Measurements from ENCODE around the gene PRLR. TPM values are rescaled to one million over a fixed set of nuclear protein-coding genes. Genes with fewer than 3 reads are reported as not detected.

PRLR gene
- total and polyA plus RNA-seq, 2 of the 13 experiments (the other 11 are each of a cell fraction or from before 2014, with no cell fraction given) = 12.2 to 13.3 TPM

GRCh38 chr5:35230038-35230611, at the start of gene PRLR (continued):
- TF ChIP-seq SAFB2 (CRISPR knock-in tag; IDR thresholded peaks at IDR 0.05; ENCODE audit: borderline replicate concordance, low read depth) (no peak), SMYD3 (CRISPR knock-in tag; IDR thresholded peaks at IDR 0.05) (no peak), SIX1 (CRISPR knock-in tag; IDR thresholded peaks at IDR 0.05; ENCODE audit: borderline replicate concordance) (no peak), GZF1 (CRISPR knock-in tag; IDR thresholded peaks at IDR 0.05) (no peak), ZNF143 (CRISPR knock-in tag; IDR thresholded peaks at IDR 0.05) (no peak), ZNF704 (CRISPR knock-in tag; IDR thresholded peaks at IDR 0.05; ENCODE audit: borderline replicate concordance) (no peak), ZNF34 (CRISPR knock-in tag; IDR thresholded peaks at IDR 0.05; ENCODE audit: borderline replicate concordance) (no peak), ZNF570 (CRISPR knock-in tag; IDR thresholded peaks at IDR 0.05; ENCODE audit: borderline replicate concordance) (no peak), EP300 (IDR thresholded peaks at IDR 0.05; ENCODE audit: low read depth in 2 of 2, low read length in 2 of 2) (peak in 1 of 2 experiments; percentile 38; a peak in 1 of 4 replicates), EP300 (CRISPR knock-in tag; IDR thresholded peaks at IDR 0.05; ENCODE audit: borderline replicate concordance) (0 out of 2 replicates have a peak, but pooled peaks have one; percentile 28), IKZF1 (IDR thresholded peaks at IDR 0.05) (no peak), NKX3-1 (CRISPR knock-in tag; IDR thresholded peaks at IDR 0.05) (no peak), TFE3 (CRISPR knock-in tag; IDR thresholded peaks at IDR 0.05) (no peak)
- TF ChIP-seq, protein P1, sequence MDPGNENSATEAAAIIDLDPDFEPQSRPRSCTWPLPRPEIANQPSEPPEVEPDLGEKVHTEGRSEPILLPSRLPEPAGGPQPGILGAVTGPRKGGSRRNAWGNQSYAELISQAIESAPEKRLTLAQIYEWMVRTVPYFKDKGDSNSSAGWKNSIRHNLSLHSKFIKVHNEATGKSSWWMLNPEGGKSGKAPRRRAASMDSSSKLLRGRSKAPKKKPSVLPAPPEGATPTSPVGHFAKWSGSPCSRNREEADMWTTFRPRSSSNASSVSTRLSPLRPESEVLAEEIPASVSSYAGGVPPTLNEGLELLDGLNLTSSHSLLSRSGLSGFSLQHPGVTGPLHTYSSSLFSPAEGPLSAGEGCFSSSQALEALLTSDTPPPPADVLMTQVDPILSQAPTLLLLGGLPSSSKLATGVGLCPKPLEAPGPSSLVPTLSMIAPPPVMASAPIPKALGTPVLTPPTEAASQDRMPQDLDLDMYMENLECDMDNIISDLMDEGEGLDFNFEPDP (CRISPR knock-in tag; conservative IDR thresholded peaks at IDR 0.05) = 0 out of 2 replicates have a peak, but pooled peaks have one; percentile 15
- TF ChIP-seq, protein P2, sequence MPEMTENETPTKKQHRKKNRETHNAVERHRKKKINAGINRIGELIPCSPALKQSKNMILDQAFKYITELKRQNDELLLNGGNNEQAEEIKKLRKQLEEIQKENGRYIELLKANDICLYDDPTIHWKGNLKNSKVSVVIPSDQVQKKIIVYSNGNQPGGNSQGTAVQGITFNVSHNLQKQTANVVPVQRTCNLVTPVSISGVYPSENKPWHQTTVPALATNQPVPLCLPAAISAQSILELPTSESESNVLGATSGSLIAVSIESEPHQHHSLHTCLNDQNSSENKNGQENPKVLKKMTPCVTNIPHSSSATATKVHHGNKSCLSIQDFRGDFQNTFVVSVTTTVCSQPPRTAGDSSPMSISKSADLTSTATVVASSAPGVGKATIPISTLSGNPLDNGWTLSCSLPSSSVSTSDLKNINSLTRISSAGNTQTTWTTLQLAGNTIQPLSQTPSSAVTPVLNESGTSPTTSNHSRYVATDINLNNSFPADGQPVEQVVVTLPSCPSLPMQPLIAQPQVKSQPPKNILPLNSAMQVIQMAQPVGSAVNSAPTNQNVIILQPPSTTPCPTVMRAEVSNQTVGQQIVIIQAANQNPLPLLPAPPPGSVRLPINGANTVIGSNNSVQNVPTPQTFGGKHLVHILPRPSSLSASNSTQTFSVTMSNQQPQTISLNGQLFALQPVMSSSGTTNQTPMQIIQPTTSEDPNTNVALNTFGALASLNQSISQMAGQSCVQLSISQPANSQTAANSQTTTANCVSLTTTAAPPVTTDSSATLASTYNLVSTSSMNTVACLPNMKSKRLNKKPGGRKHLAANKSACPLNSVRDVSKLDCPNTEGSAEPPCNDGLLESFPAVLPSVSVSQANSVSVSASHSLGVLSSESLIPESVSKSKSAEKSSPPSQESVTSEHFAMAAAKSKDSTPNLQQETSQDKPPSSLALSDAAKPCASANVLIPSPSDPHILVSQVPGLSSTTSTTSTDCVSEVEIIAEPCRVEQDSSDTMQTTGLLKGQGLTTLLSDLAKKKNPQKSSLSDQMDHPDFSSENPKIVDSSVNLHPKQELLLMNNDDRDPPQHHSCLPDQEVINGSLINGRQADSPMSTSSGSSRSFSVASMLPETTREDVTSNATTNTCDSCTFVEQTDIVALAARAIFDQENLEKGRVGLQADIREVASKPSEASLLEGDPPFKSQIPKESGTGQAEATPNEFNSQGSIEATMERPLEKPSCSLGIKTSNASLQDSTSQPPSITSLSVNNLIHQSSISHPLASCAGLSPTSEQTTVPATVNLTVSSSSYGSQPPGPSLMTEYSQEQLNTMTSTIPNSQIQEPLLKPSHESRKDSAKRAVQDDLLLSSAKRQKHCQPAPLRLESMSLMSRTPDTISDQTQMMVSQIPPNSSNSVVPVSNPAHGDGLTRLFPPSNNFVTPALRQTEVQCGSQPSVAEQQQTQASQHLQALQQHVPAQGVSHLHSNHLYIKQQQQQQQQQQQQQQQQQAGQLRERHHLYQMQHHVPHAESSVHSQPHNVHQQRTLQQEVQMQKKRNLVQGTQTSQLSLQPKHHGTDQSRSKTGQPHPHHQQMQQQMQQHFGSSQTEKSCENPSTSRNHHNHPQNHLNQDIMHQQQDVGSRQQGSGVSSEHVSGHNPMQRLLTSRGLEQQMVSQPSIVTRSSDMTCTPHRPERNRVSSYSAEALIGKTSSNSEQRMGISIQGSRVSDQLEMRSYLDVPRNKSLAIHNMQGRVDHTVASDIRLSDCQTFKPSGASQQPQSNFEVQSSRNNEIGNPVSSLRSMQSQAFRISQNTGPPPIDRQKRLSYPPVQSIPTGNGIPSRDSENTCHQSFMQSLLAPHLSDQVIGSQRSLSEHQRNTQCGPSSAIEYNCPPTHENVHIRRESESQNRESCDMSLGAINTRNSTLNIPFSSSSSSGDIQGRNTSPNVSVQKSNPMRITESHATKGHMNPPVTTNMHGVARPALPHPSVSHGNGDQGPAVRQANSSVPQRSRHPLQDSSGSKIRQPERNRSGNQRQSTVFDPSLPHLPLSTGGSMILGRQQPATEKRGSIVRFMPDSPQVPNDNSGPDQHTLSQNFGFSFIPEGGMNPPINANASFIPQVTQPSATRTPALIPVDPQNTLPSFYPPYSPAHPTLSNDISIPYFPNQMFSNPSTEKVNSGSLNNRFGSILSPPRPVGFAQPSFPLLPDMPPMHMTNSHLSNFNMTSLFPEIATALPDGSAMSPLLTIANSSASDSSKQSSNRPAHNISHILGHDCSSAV (CRISPR knock-in tag; IDR thresholded peaks at IDR 0.05; ENCODE audit: borderline replicate concordance) = no peak
